CD4-positive, alpha-beta T cell (primary cell): ENCODE data around the gene NMNAT2. TPM values are rescaled to one million over a fixed set of nuclear protein-coding genes. Genes with fewer than 3 reads are reported as not detected.

Experiments
- ATAC-seq: fragments of 200-7000 bp; cut with Tn5 transposase; one replicate; pipeline ENCODE4 v1.10.0; 2022; ENCODE audit warnings: mild to moderate bottlenecking; ENCODE audit not compliant: poor library complexity
- CTCF ChIA-PET: fragments of 350-600 bp; sonication (Branson Sonifier 250); formaldehyde crosslinking; loops from one replicate; lab custom pipeline; 2021; ENCODE audit warnings: antibody characterized with exemption, inconsistent platforms; lab: Charles Lee
- POLR2A ChIA-PET: fragments of 350-600 bp; sonication (Branson Sonifier 250); formaldehyde crosslinking; loops from one replicate; lab custom pipeline; 2021; ENCODE audit warnings: antibody characterized with exemption, inconsistent platforms; lab: Charles Lee
- DNase-seq, 14 experiments: peaks; one replicate each; pipeline ENCODE4 v3.0.0-alpha.2; 2013 to 2020; ENCODE audit warnings: mixed read lengths in 2 of 14
- H3K27ac ChIP-seq, 2 donors: one replicate each; pipeline versions ENCODE4 v1.5.1 to v1.7.0; 2013; ENCODE audit warnings: low read length in 2 of 2, low read depth in 1 of 2, mild to moderate bottlenecking in 1 of 2
- H3K27me3 ChIP-seq, 2 experiments: 1 replicate in 1 of 2; 2 replicates in 1 of 2; pipeline versions ENCODE4 v1.6.1 to v1.7.0; 2013; ENCODE audit warnings: low read length in 2 of 2, control low read depth in 1 of 2, mild to moderate bottlenecking in 1 of 2, moderate library complexity in 1 of 2; ENCODE audit not compliant: insufficient read depth in 2 of 2, control insufficient read depth in 1 of 2
- H3K36me3 ChIP-seq: one replicate; pipeline ENCODE4 v1.6.1; 2013; ENCODE audit warnings: low read length, control low read depth; ENCODE audit not compliant: insufficient read depth
- H3K4me1 ChIP-seq: one replicate; pipeline ENCODE4 v1.6.1; 2013; ENCODE audit warnings: low read length, control low read depth; ENCODE audit not compliant: insufficient read depth
- H3K4me3 ChIP-seq: one replicate; pipeline ENCODE4 v1.5.1; 2013; ENCODE audit warnings: mild to moderate bottlenecking, low read length, moderate library complexity
- H3K9me3 ChIP-seq, 2 experiments: 1 replicate in 1 of 2; 2 replicates in 1 of 2; pipeline versions ENCODE4 v1.6.1 to v1.7.0; 2013; ENCODE audit warnings: low read length in 2 of 2, mild to moderate bottlenecking in 2 of 2, control low read depth in 1 of 2, moderate library complexity in 1 of 2; ENCODE audit not compliant: control insufficient read depth in 1 of 2, insufficient read depth in 1 of 2
- H3K27ac Mint-ChIP-seq: one replicate; pipeline ENCODE4 v1.8.0; 2020; ENCODE audit warnings: mixed read lengths
- H3K27me3 Mint-ChIP-seq: one replicate; pipeline ENCODE4 v1.8.0; 2021; ENCODE audit warnings: mixed read lengths
- H3K36me3 Mint-ChIP-seq: one replicate; pipeline ENCODE4 v1.8.0; 2021; ENCODE audit warnings: low read depth, mixed read lengths
- H3K4me1 Mint-ChIP-seq: one replicate; pipeline ENCODE4 v1.8.0; 2021; ENCODE audit warnings: low read depth, mixed read lengths
- H3K4me3 Mint-ChIP-seq: one replicate; pipeline ENCODE4 v1.8.0; 2020; ENCODE audit warnings: mild to moderate bottlenecking, mixed read lengths
- H3K9me3 Mint-ChIP-seq: one replicate; pipeline ENCODE4 v1.8.0; 2020; ENCODE audit warnings: mixed read lengths
- CTCF ChIP-seq: fragments of 200-600 bp; IDR thresholded peaks from one replicate; pipeline ENCODE4 v1.8.0; 2022; ENCODE audit warnings: antibody characterized with exemption, mild to moderate bottlenecking
- intact Hi-C, 2 experiments: fragments of 100-400 bp; cut with DNase I in 1 of 2; cut with micrococcal nuclease in 1 of 2; formaldehyde crosslinking; loops; one replicate each; pipeline versions ENCODE4 v1.15.1 to v1.9.0; 2023 to 2025; cut with DNase I, micrococcal nuclease
- polyA plus RNA-seq, 2 donors: library from polyadenylated mRNA; unstranded; fragments of 120-200 nt; gene quantifications; one replicate each; pipeline ENCODE4 v1.2.1, GENCODE V29; 2013
- total RNA-seq, 174 experiments: library from RNA in 2 of 174; stranded (reverse) in 2 of 174; gene quantifications; one replicate each; pipeline ENCODE4 v1.2.3 and lab custom pipeline; 2021 to 2026

The NMNAT2 gene
- total RNA-seq (not detected), total RNA-seq (lab: John Stamatoyannopoulos, UW) (0 to 0.18 (median 0) reads per million in 172 experiments)
- not detected for polyA plus RNA-seq (2013, experiment 1 of 2)
- 0.03 TPM for polyA plus RNA-seq (2013, experiment 2 of 2)

- CTCF ChIA-PET = no interaction called here
Measured at GRCh38 chr1:183417772-183418491, at the start of gene NMNAT2. NMNAT2 (minus strand) TSS chr1:183418380; CDS start chr1:183418267, 113 bp downstream.

GRCh38 chr1:183467687-183468086 lies 49.5 kb upstream of the NMNAT2 start:
- H3K27me3 Mint-ChIP-seq = peaks cover 10% of the 10 kb centered on the region
- CTCF ChIA-PET = no interaction called here
- TF ChIP-seq CTCF = no peak
- H3K27ac ChIP-seq = no peak overlapping the region
- H3K27ac Mint-ChIP-seq = no peak overlapping the region
- peaks cover 8% of the 10 kb centered on the region for H3K4me1 ChIP-seq
- DNase-seq = no peak
- H3K4me3 Mint-ChIP-seq = no peak overlapping the region
- no peaks in the 10 kb centered on the region for H3K9me3 Mint-ChIP-seq
- peaks cover 22% of the 10 kb centered on the region for H3K4me1 Mint-ChIP-seq
- ATAC-seq = no peak
- H3K27me3 ChIP-seq = peaks cover 0 to 15% of the 10 kb centered on the region in 2 experiments
- POLR2A ChIA-PET = no interaction called here
- H3K36me3 Mint-ChIP-seq = peaks cover 23% of the 10 kb centered on the region
- no peaks in the 10 kb centered on the region for H3K36me3 ChIP-seq
- no peaks in the 10 kb centered on the region for H3K9me3 ChIP-seq
- intact Hi-C loops = loop anchor here in 1 of 2 experiments (5.0 kb wide), 2 partner anchors 215 to 450 kb away; no protein-coding TSS in a partner anchor
- H3K4me3 ChIP-seq = no peak overlapping the region

More at GRCh38 chr1:183417772-183418491, at the start of gene NMNAT2:
- ATAC-seq = no peak
- Mint-ChIP-seq H3K27me3 (peaks cover 80% of the 10 kb centered on the region), H3K4me3 (peak within 1 kb of the TSS; percentile 46), H3K4me1 (peaks cover 28% of the 10 kb centered on the region), H3K9me3 (no peaks in the 10 kb centered on the region), H3K36me3 (no peaks in the 10 kb centered on the region), H3K27ac (no peak within 1 kb of the TSS)
- Histone ChIP-seq H3K36me3 (no peaks in the 10 kb centered on the region), H3K9me3 (peaks cover 0 to 17% of the 10 kb centered on the region in 2 experiments), H3K4me3 (peak within 1 kb of the TSS; percentile 19), H3K27me3 (peaks cover 44 to 70% of the 10 kb centered on the region in 2 experiments), H3K4me1 (peaks cover 21% of the 10 kb centered on the region), H3K27ac (no peak within 1 kb of the TSS)
- intact Hi-C loops = no loop called here
- no peak for DNase-seq
- POLR2A ChIA-PET = no interaction called here
- TF ChIP-seq CTCF = no peak

GRCh38 chr1:183466781-183467180 lies 48.6 kb upstream of the NMNAT2 start:
- Mint-ChIP-seq H3K36me3 (peaks cover 16% of the 10 kb centered on the region), H3K9me3 (no peaks in the 10 kb centered on the region), H3K4me3 (no peak overlapping the region), H3K27ac (no peak overlapping the region), H3K27me3 (peaks cover 20% of the 10 kb centered on the region), H3K4me1 (peaks cover 15% of the 10 kb centered on the region)
- Histone ChIP-seq H3K4me3 (no peak overlapping the region), H3K27ac (no peak overlapping the region), H3K9me3 (no peaks in the 10 kb centered on the region), H3K27me3 (peaks cover 0 to 15% of the 10 kb centered on the region in 2 experiments), H3K4me1 (peaks cover 8% of the 10 kb centered on the region), H3K36me3 (no peaks in the 10 kb centered on the region)
- peak in 2 of 14 experiments; percentile 29 to 45 for DNase-seq
- CTCF ChIA-PET = no interaction called here
- POLR2A ChIA-PET = no interaction called here
- intact Hi-C loops = loop anchor here in 1 of 2 experiments (5.0 kb wide), 2 partner anchors 216 to 451 kb away; no protein-coding TSS in a partner anchor
- no peak for TF ChIP-seq CTCF
- ATAC-seq = no peak
